IPS DF 6.9 (cell line): ENCODE results near the gene ADPRHL1.
"Not testable (repeated sequence)": the region's sequence is repeated elsewhere in the genome, so short reads cannot be mapped to it uniquely, and the experiment has no call there.

Source experiments
- DNase-seq: peaks from one replicate; pipeline ENCODE4 v3.0.0-alpha.2; 2013; ENCODE audit warnings: low read depth, low spot score
- H3K27ac ChIP-seq: one replicate; pipeline ENCODE4 v1.5.1; 2013; ENCODE audit warnings: low read length, control low read depth
- H3K27me3 ChIP-seq: 2 replicates; pipeline ENCODE4 v1.6.1; 2013; ENCODE audit warnings: mild to moderate bottlenecking, low read length; ENCODE audit not compliant: control insufficient read depth, insufficient read depth
- H3K36me3 ChIP-seq: 2 replicates; pipeline ENCODE4 v1.6.1; 2013; ENCODE audit warnings: low read length; ENCODE audit not compliant: control insufficient read depth, insufficient read depth
- H3K4me1 ChIP-seq: 2 replicates; pipeline ENCODE4 v1.6.1; 2013; ENCODE audit warnings: low read length; ENCODE audit not compliant: control insufficient read depth, insufficient read depth
- H3K4me3 ChIP-seq: 2 replicates; pipeline ENCODE4 v1.5.1; 2013; ENCODE audit warnings: mild to moderate bottlenecking, low read length
- H3K9me3 ChIP-seq: 2 replicates; pipeline ENCODE4 v1.6.1; 2013; ENCODE audit warnings: low read length, inconsistent platforms; ENCODE audit not compliant: control insufficient read depth, insufficient read depth
- WGBS: extraction: QIAGEN DNeasy Blood & Tissue Kit; methylation state at CpG from one replicate; pipeline ENCODE4 v1.1.7; 2013; ENCODE audit warnings: mixed read lengths, missing lambda C conversion rate; ENCODE audit not compliant: insufficient read length, insufficient coverage; 5-methylcytosine and 5-hydroxymethylcytosine counted together

ADPRHL1 gene

GRCh38 chr13:113447596-113447995, 5.7 kb downstream of the ADPRHL1 start:
- no CpG with 5 or more reads among the region's 6 CpGs for WGBS
- H3K27ac ChIP-seq: no peak overlapping the region
- no peaks in the 10 kb centered on the region for H3K36me3 ChIP-seq
- H3K4me3 ChIP-seq: no peak overlapping the region
- DNase-seq: no peak
- H3K27me3 ChIP-seq: no peaks in the 10 kb centered on the region
- no peaks in the 10 kb centered on the region for H3K9me3 ChIP-seq
- H3K4me1 ChIP-seq: no peaks in the 10 kb centered on the region

- no CpG with 5 or more reads among the region's 9 CpGs for WGBS
- Histone ChIP-seq H3K4me1 (no peaks in the 10 kb centered on the region), H3K27me3 (no peaks in the 10 kb centered on the region), H3K27ac (no peak overlapping the region), H3K36me3 (0 out of 2 replicates have a peak, but pooled peaks cover 2% of the 10 kb centered on the region), H3K9me3 (no peaks in the 10 kb centered on the region), H3K4me3 (no peak overlapping the region)
- no peak for DNase-seq
Observed at GRCh38 chr13:113446488-113446854, 6.8 kb downstream of the ADPRHL1 start.

- no peaks in the 10 kb centered on the region for H3K9me3 ChIP-seq
- no peaks in the 10 kb centered on the region for H3K4me1 ChIP-seq
- H3K27me3 ChIP-seq: no peaks in the 10 kb centered on the region
- DNase-seq: no peak
- H3K36me3 ChIP-seq: 0 out of 2 replicates have a peak, but pooled peaks cover 2% of the 10 kb centered on the region
- H3K4me3 ChIP-seq: no peak overlapping the region
- no peak overlapping the region for H3K27ac ChIP-seq
- no CpG with 5 or more reads among the region's 19 CpGs for WGBS
Observed at GRCh38 chr13:113445791-113446487, 7.3 kb downstream of the ADPRHL1 start.

DNA sequence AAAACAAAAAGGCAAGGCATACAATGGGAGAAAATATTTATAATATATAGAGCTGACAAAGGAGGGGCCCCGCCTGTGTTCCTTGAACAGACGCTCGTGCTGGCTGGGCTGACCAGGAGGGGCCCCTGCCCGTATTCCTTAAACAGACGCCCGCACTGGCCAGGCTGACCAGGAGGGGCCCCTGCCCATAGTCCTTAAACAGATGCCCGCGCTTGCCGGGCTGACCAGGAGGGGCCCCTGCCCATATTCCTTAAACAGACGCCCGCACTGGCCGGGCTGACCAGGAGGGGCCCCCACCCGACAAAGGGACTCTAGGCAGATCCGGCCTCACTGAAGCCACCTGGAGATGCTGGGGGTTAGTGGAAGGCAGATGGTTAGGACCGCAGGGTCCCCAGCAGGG, 9.3 kb downstream of the ADPRHL1 start:
- Histone ChIP-seq H3K27ac (no peak overlapping the region), H3K36me3 (0 out of 2 replicates have a peak, but pooled peaks cover 2% of the 10 kb centered on the region), H3K27me3 (no peaks in the 10 kb centered on the region), H3K4me1 (no peaks in the 10 kb centered on the region), H3K9me3 (no peaks in the 10 kb centered on the region), H3K4me3 (no peak overlapping the region)
- WGBS: no CpG with 5 or more reads among the region's 15 CpGs
- no peak for DNase-seq

DNA sequence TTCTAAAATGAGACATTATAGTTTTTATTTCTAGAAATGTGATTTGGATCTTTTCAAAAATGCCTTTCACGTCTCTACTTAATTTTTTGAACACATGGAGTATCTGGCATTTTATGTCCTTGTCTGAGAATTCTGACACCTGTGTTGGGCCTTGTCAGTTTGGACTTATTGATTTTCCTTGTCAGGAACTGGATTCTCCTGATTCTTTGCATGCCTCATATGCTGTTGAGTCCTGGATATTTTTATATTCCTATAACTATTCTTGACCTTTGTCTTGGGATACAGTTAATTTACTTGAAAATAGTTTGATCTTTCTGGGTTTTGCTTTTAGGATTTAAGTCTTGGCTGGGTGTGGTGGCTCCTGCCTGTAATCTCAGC, 10.3 kb downstream of the ADPRHL1 start:
- 0 out of 2 replicates have a peak, but pooled peaks cover 2% of the 10 kb centered on the region for H3K36me3 ChIP-seq
- no peaks in the 10 kb centered on the region for H3K27me3 ChIP-seq
- H3K4me1 ChIP-seq: no peaks in the 10 kb centered on the region
- H3K27ac ChIP-seq: no peak overlapping the region
- no peak overlapping the region for H3K4me3 ChIP-seq
- DNase-seq: no peak
- no peaks in the 10 kb centered on the region for H3K9me3 ChIP-seq
- WGBS: no CpG with 5 or more reads among the region's 1 CpG

GRCh38 chr13:113442354-113442984, 10.8 kb downstream of the ADPRHL1 start:
- Histone ChIP-seq H3K36me3 (0 out of 2 replicates have a peak, but pooled peaks cover 2% of the 10 kb centered on the region), H3K4me3 (no peak overlapping the region), H3K27ac (no peak overlapping the region), H3K27me3 (no peaks in the 10 kb centered on the region), H3K9me3 (no peaks in the 10 kb centered on the region), H3K4me1 (no peaks in the 10 kb centered on the region)
- DNase-seq: no peak
- WGBS: no CpG with 5 or more reads among the region's 10 CpGs

GRCh38 chr13:113441661-113442060, 11.6 kb downstream of the ADPRHL1 start:
- Histone ChIP-seq H3K27me3 (no peaks in the 10 kb centered on the region), H3K9me3 (no peaks in the 10 kb centered on the region), H3K4me1 (no peaks in the 10 kb centered on the region), H3K27ac (no peak overlapping the region), H3K36me3 (0 out of 2 replicates have a peak, but pooled peaks cover 2% of the 10 kb centered on the region), H3K4me3 (no peak overlapping the region)
- WGBS: no CpG with 5 or more reads among the region's 29 CpGs
- DNase-seq: no peak

GRCh38 chr13:113437408-113438010, 15.8 kb downstream of the ADPRHL1 start:
- WGBS: no CpG with 5 or more reads among the region's 17 CpGs
- H3K27ac ChIP-seq: no peak overlapping the region
- no peaks in the 10 kb centered on the region for H3K27me3 ChIP-seq
- 0 out of 2 replicates have a peak, but pooled peaks cover 2% of the 10 kb centered on the region for H3K36me3 ChIP-seq
- H3K4me3 ChIP-seq: no peak overlapping the region
- DNase-seq: no peak
- no peaks in the 10 kb centered on the region for H3K4me1 ChIP-seq
- no peaks in the 10 kb centered on the region for H3K9me3 ChIP-seq

DNA sequence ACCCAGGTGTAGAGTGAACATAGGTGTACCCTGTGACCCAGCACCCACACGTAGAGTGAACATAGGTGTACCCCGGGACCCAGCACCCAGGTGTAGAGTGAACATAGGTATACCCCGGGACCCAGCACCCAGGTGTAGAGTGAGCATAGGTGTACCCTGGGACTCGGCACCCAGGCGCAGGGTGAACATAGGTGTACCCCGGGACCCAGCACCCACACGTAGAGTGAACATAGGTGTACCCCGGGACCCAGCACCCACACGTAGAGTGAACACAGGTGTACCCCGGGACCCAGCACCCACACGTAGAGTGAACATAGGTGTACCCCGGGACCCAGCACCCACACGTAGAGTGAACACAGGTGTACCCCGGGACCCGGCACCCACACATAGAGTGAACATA, 16.4 kb downstream of the ADPRHL1 start:
- not testable (repeated sequence) for H3K4me3 ChIP-seq, H3K4me1 ChIP-seq, DNase-seq, H3K9me3 ChIP-seq, H3K27me3 ChIP-seq, H3K27ac ChIP-seq, H3K36me3 ChIP-seq
- no CpG with 5 or more reads among the region's 15 CpGs for WGBS

DNA sequence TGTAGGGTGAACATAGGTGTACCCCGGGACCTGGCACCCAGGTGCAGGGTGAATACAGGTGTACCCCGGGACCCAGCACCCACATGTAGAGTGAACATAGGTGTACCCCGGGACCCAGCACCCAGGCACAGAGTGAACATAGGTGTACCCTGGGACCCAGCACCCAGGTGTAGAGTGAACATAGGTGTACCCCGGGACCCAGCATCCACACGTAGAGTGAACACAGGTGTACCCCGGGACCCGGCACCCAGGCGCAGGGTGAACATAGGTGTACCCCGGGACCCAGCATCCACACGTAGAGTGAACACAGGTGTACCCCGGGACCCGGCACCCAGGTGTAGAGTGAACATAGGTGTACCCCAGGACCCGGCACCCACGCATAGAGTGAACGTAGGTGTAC, 17.4 kb downstream of the ADPRHL1 start:
- DNase-seq, H3K27me3 ChIP-seq, H3K27ac ChIP-seq, H3K4me3 ChIP-seq, H3K4me1 ChIP-seq, H3K9me3 ChIP-seq, H3K36me3 ChIP-seq: not testable (repeated sequence)
- no CpG with 5 or more reads among the region's 15 CpGs for WGBS
